Gastrocnemius medialis (tissue), 4 donors: ENCODE results near the gene OTOA.

ENCODE experiments used
- CTCF ChIP-seq, 5 experiments: fragments of 450-650 bp in 3 of 5; fragments of 200-600 bp in 2 of 5; sonication (generic) in 2 of 5; IDR thresholded peaks in 4 of 5; conservative IDR thresholded peaks in 1 of 5; 1 replicate in 4 of 5; 2 replicates in 1 of 5; pipeline ENCODE4 v1.5.1; 2016 to 2019; ENCODE audit warnings: antibody characterized with exemption in 5 of 5, mild to moderate bottlenecking in 3 of 5, moderate library complexity in 3 of 5
- POLR2A ChIP-seq, 2 donors: fragments of 450-650 bp; IDR thresholded peaks; one replicate each; pipeline ENCODE4 v1.6.1; 2017; ENCODE audit warnings: antibody characterized with exemption in 2 of 2, mild to moderate bottlenecking in 2 of 2, moderate library complexity in 2 of 2

GRCh38 chr16:21642861-21643260, 20.9 kb upstream of the OTOA start:
- TF ChIP-seq POLR2A (IDR thresholded peaks at IDR 0.05) = no peak
- no peak for TF ChIP-seq CTCF (IDR thresholded peaks at IDR 0.05 in 4 of 5, conservative IDR thresholded peaks at IDR 0.05 in 1 of 5)
